HEK293 (cell line): ENCODE measurements around the gene HOXC5.

Source experiments
- BCL11A ChIP-seq: fragments of 450-650 bp; formaldehyde crosslinking; IDR thresholded peaks from 2 replicates; pipeline ENCODE4 v1.5.1; 2016; ENCODE audit warnings: low read depth, missing biosample characterization, missing genetic modification characterization
- EGR2 ChIP-seq: fragments of 450-650 bp; formaldehyde crosslinking; IDR thresholded peaks from 2 replicates; pipeline ENCODE4 v1.5.1; 2016; ENCODE audit warnings: low read depth, missing biosample characterization, missing genetic modification characterization
- ELK4 ChIP-seq: IDR thresholded peaks from 2 replicates; pipeline ENCODE4 v1.6.1; 2011; ENCODE audit warnings: mild to moderate bottlenecking, low read depth, low read length, borderline replicate concordance
- GLI4 ChIP-seq: fragments of 450-650 bp; formaldehyde crosslinking; IDR thresholded peaks from 2 replicates; pipeline ENCODE4 v1.5.1; 2016; ENCODE audit warnings: missing biosample characterization, missing genetic modification characterization
- KLF8 ChIP-seq: fragments of 450-650 bp; formaldehyde crosslinking; IDR thresholded peaks from 2 replicates; pipeline ENCODE4 v1.5.1; 2016; ENCODE audit warnings: missing biosample characterization, missing genetic modification characterization
- PATZ1 ChIP-seq: fragments of 450-650 bp; formaldehyde crosslinking; IDR thresholded peaks from 2 replicates; pipeline ENCODE4 v1.5.1; 2016; ENCODE audit warnings: missing biosample characterization, missing genetic modification characterization
- SALL2 ChIP-seq: fragments of 450-650 bp; formaldehyde crosslinking; IDR thresholded peaks from 2 replicates; pipeline ENCODE4 v1.5.0; 2017; ENCODE audit warnings: missing biosample characterization, mild to moderate bottlenecking, missing genetic modification characterization, borderline replicate concordance
- TCF7L2 ChIP-seq: IDR thresholded peaks from 2 replicates; pipeline ENCODE4 v1.6.1; 2011; ENCODE audit warnings: low read depth, mild to moderate bottlenecking, inconsistent platforms, low read length, moderate library complexity, borderline replicate concordance
- TSHZ1 ChIP-seq: fragments of 450-650 bp; formaldehyde crosslinking; IDR thresholded peaks from 2 replicates; pipeline ENCODE4 v1.5.1; 2016; ENCODE audit warnings: missing biosample characterization, missing genetic modification characterization, borderline replicate concordance
- ZBTB26 ChIP-seq: fragments of 450-650 bp; formaldehyde crosslinking; optimal IDR thresholded peaks from 2 replicates; pipeline ENCODE3; 2016; ENCODE audit warnings: missing biosample characterization, mild to moderate bottlenecking, missing genetic modification characterization
- ZEB2 ChIP-seq: fragments of 450-650 bp; formaldehyde crosslinking; IDR thresholded peaks from 2 replicates; pipeline ENCODE4 v1.5.1; 2016; ENCODE audit warnings: missing biosample characterization, missing genetic modification characterization
- ZFP37 ChIP-seq: fragments of 450-650 bp; formaldehyde crosslinking; IDR thresholded peaks from 2 replicates; pipeline ENCODE4 v1.5.1; 2016; ENCODE audit warnings: missing biosample characterization, missing genetic modification characterization
- ZFP41 ChIP-seq: fragments of 450-650 bp; formaldehyde crosslinking; IDR thresholded peaks from 2 replicates; pipeline ENCODE4 v1.5.1; 2016; ENCODE audit warnings: missing biosample characterization, missing genetic modification characterization, borderline replicate concordance
- ZNF16 ChIP-seq: fragments of 450-650 bp; formaldehyde crosslinking; IDR thresholded peaks from 2 replicates; pipeline ENCODE4 v1.5.1; 2016; ENCODE audit warnings: low read depth, missing biosample characterization, missing genetic modification characterization
- ZNF184 ChIP-seq: fragments of 450-650 bp; IDR thresholded peaks from 2 replicates; pipeline ENCODE4 v1.5.1; 2018; ENCODE audit warnings: missing biosample characterization, mild to moderate bottlenecking, missing genetic modification characterization
- ZNF223 ChIP-seq: fragments of 450-650 bp; formaldehyde crosslinking; IDR thresholded peaks from 2 replicates; pipeline ENCODE4 v1.5.1; 2016; ENCODE audit warnings: missing biosample characterization, missing genetic modification characterization
- ZNF302 ChIP-seq: fragments of 450-650 bp; formaldehyde crosslinking; IDR thresholded peaks from 2 replicates; pipeline ENCODE4 v1.5.1; 2016; ENCODE audit warnings: missing biosample characterization, missing genetic modification characterization, low read depth
- ZNF366 ChIP-seq: fragments of 450-650 bp; formaldehyde crosslinking; conservative IDR thresholded peaks from 2 replicates; pipeline ENCODE4 v1.5.1; 2016; ENCODE audit warnings: missing biosample characterization, missing genetic modification characterization
- ZNF37A ChIP-seq: fragments of 450-650 bp; IDR thresholded peaks from 2 replicates; pipeline ENCODE4 v1.5.1; 2018; ENCODE audit warnings: missing biosample characterization, missing genetic modification characterization
- ZNF433 ChIP-seq: fragments of 450-650 bp; formaldehyde crosslinking; IDR thresholded peaks from 2 replicates; pipeline ENCODE4 v1.5.1; 2016; ENCODE audit warnings: missing biosample characterization, missing genetic modification characterization, low read depth
- ZNF449 ChIP-seq: fragments of 450-650 bp; formaldehyde crosslinking; IDR thresholded peaks from 2 replicates; pipeline ENCODE4 v1.5.1; 2017; ENCODE audit warnings: missing biosample characterization, mild to moderate bottlenecking, missing genetic modification characterization, moderate library complexity
- ZNF473 ChIP-seq: fragments of 450-650 bp; formaldehyde crosslinking; IDR thresholded peaks from 2 replicates; pipeline ENCODE4 v1.5.1; 2017; ENCODE audit warnings: missing biosample characterization, missing genetic modification characterization
- ZNF561 ChIP-seq: fragments of 450-650 bp; IDR thresholded peaks from 2 replicates; pipeline ENCODE4 v1.5.1; 2018; ENCODE audit warnings: missing biosample characterization, missing genetic modification characterization, borderline replicate concordance
- ZNF596 ChIP-seq: fragments of 450-650 bp; IDR thresholded peaks from 2 replicates; pipeline ENCODE4 v1.5.0; 2018; ENCODE audit warnings: missing biosample characterization, mild to moderate bottlenecking, missing genetic modification characterization, moderate library complexity
- ZNF626 ChIP-seq: fragments of 450-650 bp; sonication (Bioruptor Pico); formaldehyde crosslinking; IDR thresholded peaks from 2 replicates; pipeline ENCODE4 v1.5.1; 2018; ENCODE audit warnings: missing biosample characterization, missing genetic modification characterization, inconsistent platforms
- ZNF654 ChIP-seq: fragments of 450-650 bp; formaldehyde crosslinking; IDR thresholded peaks from 2 replicates; pipeline ENCODE4 v1.5.1; 2016; ENCODE audit warnings: low read depth, missing biosample characterization, missing genetic modification characterization
- ZNF707 ChIP-seq: fragments of 450-650 bp; formaldehyde crosslinking; IDR thresholded peaks from 2 replicates; pipeline ENCODE4 v1.5.1; 2016; ENCODE audit warnings: missing biosample characterization, missing genetic modification characterization
- ZNF747 ChIP-seq: fragments of 450-650 bp; formaldehyde crosslinking; IDR thresholded peaks from 2 replicates; pipeline ENCODE4 v1.5.1; 2016; ENCODE audit warnings: missing biosample characterization, missing genetic modification characterization
- ZNF777 ChIP-seq: fragments of 450-650 bp; formaldehyde crosslinking; IDR thresholded peaks from 2 replicates; pipeline ENCODE4 v1.5.1; 2017; ENCODE audit warnings: missing biosample characterization, missing genetic modification characterization, borderline replicate concordance
- ZNF791 ChIP-seq: fragments of 450-650 bp; formaldehyde crosslinking; IDR thresholded peaks from 2 replicates; pipeline ENCODE4 v1.5.1; 2016; ENCODE audit warnings: missing biosample characterization, missing genetic modification characterization
- ZSCAN4 ChIP-seq: fragments of 450-650 bp; formaldehyde crosslinking; IDR thresholded peaks from 2 replicates; pipeline ENCODE4 v1.5.1; 2017; ENCODE audit warnings: missing biosample characterization, missing genetic modification characterization

The HOXC5 gene

GRCh38 chr12:54032627-54033100 is at the start of gene HOXC5 (continued):
- TF ChIP-seq ZSCAN4 (peak; percentile 60), ZNF184 (tag by site-specific recombination) (0 out of 2 replicates have a peak, but pooled peaks have one; percentile 10), EGR2 (tag by site-specific recombination) (peak; percentile 32; the same call in 1 of the 2 replicates), ZNF561 (tag by site-specific recombination) (no peak), ZFP41 (tag by site-specific recombination) (no peak), ELK4 (no peak), ZNF791 (tag by site-specific recombination) (no peak), ZNF302 (tag by site-specific recombination) (no peak), ZNF596 (tag by site-specific recombination) (peak; percentile 88), ZNF449 (tag by site-specific recombination) (peak; percentile 100), KLF8 (tag by site-specific recombination) (peak; percentile 95), ZNF37A (tag by site-specific recombination) (no peak), PATZ1 (tag by site-specific recombination) (peak; percentile 100), SALL2 (tag by site-specific recombination) (no peak), ZNF473 (tag by site-specific recombination) (no peak), ZEB2 (tag by site-specific recombination) (peak; percentile 95), ZNF707 (no peak), GLI4 (tag by site-specific recombination) (no peak), BCL11A (peak; percentile 98), ZNF747 (tag by site-specific recombination) (no peak), ZNF366 (peak; percentile 97), ZBTB26 (tag by site-specific recombination) (no peak), ZNF16 (tag by site-specific recombination) (no peak), ZFP37 (tag by site-specific recombination) (no peak), TCF7L2 (no peak), ZNF654 (tag by site-specific recombination) (peak; percentile 100), ZNF433 (tag by site-specific recombination) (no peak), ZNF223 (tag by site-specific recombination) (no peak; the same call in 1 of the 2 replicates), ZNF777 (tag by site-specific recombination) (no peak), ZNF626 (no peak), TSHZ1 (tag by site-specific recombination) (peak; percentile 87)
